OCI-LY3 (cell line): ENCODE measurements around the gene LDLRAD1.

ENCODE experiments used
- EZH2phosphoT487 ChIP-seq: fragments of 200-600 bp; shearing (Covaris generic); IDR thresholded peaks from 2 replicates; pipeline ENCODE4 v1.6.1; 2018; ENCODE audit warnings: antibody characterized with exemption, mixed run types, low read depth
- TF ChIP-seq, protein P1 (sequence below): fragments of 200-600, 300-600 bp; sonication (generic); IDR thresholded peaks from 2 replicates; pipeline ENCODE4 v1.5.1; 2014; ENCODE audit warnings: antibody characterized with exemption, low read length, low read depth

DNA sequence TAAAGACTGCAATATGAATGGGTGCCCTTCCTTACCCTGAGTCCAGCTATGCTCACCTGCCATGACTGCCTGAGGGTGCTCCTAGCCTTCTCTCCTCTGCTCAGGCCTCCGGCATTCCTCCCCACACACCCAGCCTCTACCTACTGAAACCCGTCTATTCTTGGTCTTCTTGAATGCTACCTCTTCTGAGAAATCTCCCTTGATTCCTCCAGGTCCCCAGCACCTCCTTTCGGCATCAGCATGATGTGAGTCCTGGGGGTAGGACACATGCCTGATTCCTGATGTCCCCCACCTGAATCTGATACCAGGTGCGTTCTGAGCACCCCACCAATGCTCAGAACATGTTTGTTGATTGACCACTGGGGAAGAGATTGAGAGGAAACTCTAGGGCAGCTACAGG lies 8.6 kb downstream of the LDLRAD1 start:
- TF ChIP-seq, protein P1, sequence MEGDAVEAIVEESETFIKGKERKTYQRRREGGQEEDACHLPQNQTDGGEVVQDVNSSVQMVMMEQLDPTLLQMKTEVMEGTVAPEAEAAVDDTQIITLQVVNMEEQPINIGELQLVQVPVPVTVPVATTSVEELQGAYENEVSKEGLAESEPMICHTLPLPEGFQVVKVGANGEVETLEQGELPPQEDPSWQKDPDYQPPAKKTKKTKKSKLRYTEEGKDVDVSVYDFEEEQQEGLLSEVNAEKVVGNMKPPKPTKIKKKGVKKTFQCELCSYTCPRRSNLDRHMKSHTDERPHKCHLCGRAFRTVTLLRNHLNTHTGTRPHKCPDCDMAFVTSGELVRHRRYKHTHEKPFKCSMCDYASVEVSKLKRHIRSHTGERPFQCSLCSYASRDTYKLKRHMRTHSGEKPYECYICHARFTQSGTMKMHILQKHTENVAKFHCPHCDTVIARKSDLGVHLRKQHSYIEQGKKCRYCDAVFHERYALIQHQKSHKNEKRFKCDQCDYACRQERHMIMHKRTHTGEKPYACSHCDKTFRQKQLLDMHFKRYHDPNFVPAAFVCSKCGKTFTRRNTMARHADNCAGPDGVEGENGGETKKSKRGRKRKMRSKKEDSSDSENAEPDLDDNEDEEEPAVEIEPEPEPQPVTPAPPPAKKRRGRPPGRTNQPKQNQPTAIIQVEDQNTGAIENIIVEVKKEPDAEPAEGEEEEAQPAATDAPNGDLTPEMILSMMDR: no peak
- no peak for TF ChIP-seq EZH2phosphoT487
